GM12872 (cell line): Measurements from ENCODE around the gene RAB11A.
A peak's percentile ranks its signal among the peaks of the same experiment; 100 is the strongest.

ENCODE experiments used
- CTCF ChIP-seq: IDR thresholded peaks from 3 replicates; pipeline ENCODE4 v1.5.1; 2011; ENCODE audit warnings: low read depth, mild to moderate bottlenecking, low read length, moderate library complexity; ENCODE audit not compliant: insufficient read depth

The RAB11A gene

GRCh38 chr15:65828585-65828984 is 40.7 kb upstream of the RAB11A start:
- TF ChIP-seq CTCF: no peak

- peak; percentile 58 for TF ChIP-seq CTCF
These were observed 40.0 kb upstream of the RAB11A start for GRCh38 chr15:65829130-65829764.

GRCh38 chr15:65832549-65833364 is 36.5 kb upstream of the RAB11A start:
- no peak for TF ChIP-seq CTCF

- TF ChIP-seq CTCF: no peak
These were observed 35.6 kb upstream of the RAB11A start for GRCh38 chr15:65833501-65834205.

GRCh38 chr15:65834603-65835282 is 34.5 kb upstream of the RAB11A start:
- no peak for TF ChIP-seq CTCF

GRCh38 chr15:65835447-65835846 is 33.8 kb upstream of the RAB11A start:
- TF ChIP-seq CTCF: no peak

- TF ChIP-seq CTCF: peak; percentile 62
These were observed 32.6 kb upstream of the RAB11A start for GRCh38 chr15:65836665-65837064.
